GM15510 (cell line): Measurements from ENCODE around the gene CLK2.

Experiments
- POLR2A ChIP-seq: IDR thresholded peaks from 3 replicates; pipeline ENCODE4 v1.6.1; 2011; ENCODE audit warnings: borderline replicate concordance; ENCODE audit not compliant: insufficient read length; ENCODE audit errors: extremely low read depth

Gene CLK2

GRCh38 chr1:155244368-155245162 is 28.7 kb downstream of the CLK2 start:
- peak; percentile 97 for TF ChIP-seq POLR2A

GRCh38 chr1:155242805-155243358 is 30.4 kb downstream of the CLK2 start:
- TF ChIP-seq POLR2A: no peak

GRCh38 chr1:155241841-155242264 is 31.5 kb downstream of the CLK2 start:
- no peak for TF ChIP-seq POLR2A

GRCh38 chr1:155241069-155241679 is 32.1 kb downstream of the CLK2 start:
- TF ChIP-seq POLR2A: peak; percentile 24

- TF ChIP-seq POLR2A: no peak
Measured at GRCh38 chr1:155236451-155236850, 36.9 kb downstream of the CLK2 start.

GRCh38 chr1:155228096-155228427 is 45.2 kb downstream of the CLK2 start:
- no peak for TF ChIP-seq POLR2A

GRCh38 chr1:155227261-155228095 is 45.8 kb downstream of the CLK2 start:
- TF ChIP-seq POLR2A: peak; percentile 93

- TF ChIP-seq POLR2A: no peak
Measured at GRCh38 chr1:155226910-155227260, 46.4 kb downstream of the CLK2 start.

GRCh38 chr1:155226188-155226909 is 47.0 kb downstream of the CLK2 start:
- no peak for TF ChIP-seq POLR2A

GRCh38 chr1:155223047-155223446 is 50.3 kb downstream of the CLK2 start:
- no peak for TF ChIP-seq POLR2A

GRCh38 chr1:155219592-155220031 is 53.7 kb downstream of the CLK2 start:
- no peak for TF ChIP-seq POLR2A

GRCh38 chr1:155218854-155219591 is 54.3 kb downstream of the CLK2 start:
- TF ChIP-seq POLR2A: no peak
